Measurements from ENCODE around the gene MED28.

The MED28 gene

GRCh38 chr4:17665852-17666251, 51.4 kb downstream of the MED28 start:
- H3K4me3 ChIP-seq: no peak overlapping the region
- TF ChIP-seq, protein P1, sequence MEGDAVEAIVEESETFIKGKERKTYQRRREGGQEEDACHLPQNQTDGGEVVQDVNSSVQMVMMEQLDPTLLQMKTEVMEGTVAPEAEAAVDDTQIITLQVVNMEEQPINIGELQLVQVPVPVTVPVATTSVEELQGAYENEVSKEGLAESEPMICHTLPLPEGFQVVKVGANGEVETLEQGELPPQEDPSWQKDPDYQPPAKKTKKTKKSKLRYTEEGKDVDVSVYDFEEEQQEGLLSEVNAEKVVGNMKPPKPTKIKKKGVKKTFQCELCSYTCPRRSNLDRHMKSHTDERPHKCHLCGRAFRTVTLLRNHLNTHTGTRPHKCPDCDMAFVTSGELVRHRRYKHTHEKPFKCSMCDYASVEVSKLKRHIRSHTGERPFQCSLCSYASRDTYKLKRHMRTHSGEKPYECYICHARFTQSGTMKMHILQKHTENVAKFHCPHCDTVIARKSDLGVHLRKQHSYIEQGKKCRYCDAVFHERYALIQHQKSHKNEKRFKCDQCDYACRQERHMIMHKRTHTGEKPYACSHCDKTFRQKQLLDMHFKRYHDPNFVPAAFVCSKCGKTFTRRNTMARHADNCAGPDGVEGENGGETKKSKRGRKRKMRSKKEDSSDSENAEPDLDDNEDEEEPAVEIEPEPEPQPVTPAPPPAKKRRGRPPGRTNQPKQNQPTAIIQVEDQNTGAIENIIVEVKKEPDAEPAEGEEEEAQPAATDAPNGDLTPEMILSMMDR (IDR thresholded peaks at IDR 0.05): no peak
- no peaks in the 10 kb centered on the region for H3K9me3 ChIP-seq
- DNase-seq: no peak
- no peaks in the 10 kb centered on the region for H3K4me1 ChIP-seq
- no peak overlapping the region for H3K27ac ChIP-seq
- H3K36me3 ChIP-seq: no peaks in the 10 kb centered on the region
- intact Hi-C loops (cut with DNase I; ENCODE audit: low total_unique reads): no loop called here
- H3K27me3 ChIP-seq: no peaks in the 10 kb centered on the region

DNA sequence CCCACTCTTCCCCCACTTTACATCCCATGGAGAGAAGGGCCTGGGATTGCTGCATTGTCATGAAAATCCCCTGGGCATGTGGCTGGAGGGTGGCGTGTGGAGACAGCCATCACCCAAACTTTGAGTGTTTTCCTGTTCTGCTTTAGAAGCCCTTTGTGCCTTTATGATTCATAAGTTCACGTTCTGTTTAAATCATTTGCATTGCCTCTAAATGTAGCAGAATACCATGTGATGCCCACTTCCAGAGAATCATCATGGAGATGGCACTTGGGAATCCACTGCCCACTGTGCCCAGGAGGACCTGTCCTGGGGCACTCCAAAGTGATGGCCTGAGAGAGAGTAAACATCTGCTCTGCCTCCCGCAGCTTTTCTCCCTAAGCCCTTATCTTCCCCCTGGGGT, 52.8 kb downstream of the MED28 start:
- no peak for DNase-seq
- TF ChIP-seq, protein P1 (IDR thresholded peaks at IDR 0.05): no peak
- H3K27ac ChIP-seq: no peak overlapping the region
- H3K27me3 ChIP-seq: no peaks in the 10 kb centered on the region
- H3K36me3 ChIP-seq: no peaks in the 10 kb centered on the region
- H3K9me3 ChIP-seq: peaks cover 0 to 6% (median 6%) of the 10 kb centered on the region in 3 donors
- intact Hi-C loops (cut with DNase I; ENCODE audit: low total_unique reads): no loop called here
- no peaks in the 10 kb centered on the region for H3K4me1 ChIP-seq
- H3K4me3 ChIP-seq: no peak overlapping the region

DNA sequence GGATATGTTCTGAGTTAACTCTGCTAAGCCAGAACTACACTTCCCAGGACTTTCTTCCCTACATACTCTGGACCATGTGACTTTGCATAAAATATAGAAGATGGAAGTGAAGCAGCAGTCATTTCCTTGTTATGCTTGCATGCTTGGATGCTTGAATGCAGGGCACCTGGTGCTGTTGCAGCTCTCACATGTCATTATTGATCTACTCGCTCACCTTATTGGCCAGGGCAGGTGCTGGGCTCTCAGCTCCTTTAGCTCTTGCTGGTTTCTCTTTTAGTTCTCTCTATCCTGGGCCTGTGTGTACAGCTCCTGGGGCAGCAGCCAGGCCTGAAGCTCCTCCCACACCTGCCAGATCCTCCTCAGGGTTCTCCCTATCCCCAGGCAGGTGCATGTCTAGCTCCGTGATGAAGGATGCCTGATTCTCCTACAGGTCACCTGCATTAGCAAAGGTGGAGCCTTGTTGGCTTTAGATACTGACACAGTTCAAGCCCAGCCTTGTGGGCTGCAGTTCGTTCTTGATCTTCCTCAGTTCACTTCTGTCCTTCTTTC, 53.3 kb downstream of the MED28 start:
- TF ChIP-seq, protein P1 (IDR thresholded peaks at IDR 0.05): no peak
- intact Hi-C loops (cut with DNase I; ENCODE audit: low total_unique reads): no loop called here
- H3K27ac ChIP-seq: no peak overlapping the region
- DNase-seq: no peak
- peaks cover 0 to 8% (median 6%) of the 10 kb centered on the region in 3 donors for H3K9me3 ChIP-seq
- H3K4me1 ChIP-seq: no peaks in the 10 kb centered on the region
- no peak overlapping the region for H3K4me3 ChIP-seq
- no peaks in the 10 kb centered on the region for H3K36me3 ChIP-seq
- no peaks in the 10 kb centered on the region for H3K27me3 ChIP-seq

DNA sequence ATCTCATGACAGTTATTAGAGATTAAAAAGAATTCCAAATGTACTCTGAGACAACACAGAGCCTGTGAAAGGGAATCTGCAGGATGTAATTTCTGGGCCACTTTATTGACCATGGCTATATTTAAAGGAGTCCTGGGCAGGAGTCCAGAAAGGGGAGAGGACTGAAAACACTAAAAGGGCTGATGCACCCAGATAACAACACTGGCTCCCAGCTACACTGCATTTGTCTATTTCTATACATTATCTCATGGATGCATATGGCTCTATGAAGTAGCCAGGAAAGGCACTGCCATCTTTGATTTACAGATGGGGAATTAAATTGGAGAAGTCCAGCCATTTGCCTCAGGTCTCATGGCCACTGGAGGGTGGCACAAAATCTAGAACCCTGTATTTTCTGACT, 56.0 kb downstream of the MED28 start:
- no peak overlapping the region for H3K27ac ChIP-seq
- no peaks in the 10 kb centered on the region for H3K27me3 ChIP-seq
- TF ChIP-seq, protein P1 (IDR thresholded peaks at IDR 0.05): no peak
- intact Hi-C loops (cut with DNase I; ENCODE audit: low total_unique reads): no loop called here
- H3K4me3 ChIP-seq: no peak overlapping the region
- peaks cover 0 to 8% (median 6%) of the 10 kb centered on the region in 3 donors for H3K9me3 ChIP-seq
- DNase-seq: no peak
- H3K36me3 ChIP-seq: no peaks in the 10 kb centered on the region
- H3K4me1 ChIP-seq: no peaks in the 10 kb centered on the region

GRCh38 chr4:17680559-17681280, 66.3 kb downstream of the MED28 start:
- Histone ChIP-seq H3K36me3 (no peaks in the 10 kb centered on the region), H3K4me3 (no peak overlapping the region), H3K9me3 (no peaks in the 10 kb centered on the region), H3K4me1 (no peaks in the 10 kb centered on the region), H3K27ac (no peak overlapping the region), H3K27me3 (no peaks in the 10 kb centered on the region)
- intact Hi-C loops (cut with DNase I; ENCODE audit: low total_unique reads): no loop called here
- TF ChIP-seq, protein P1 (IDR thresholded peaks at IDR 0.05): no peak
- no peak for DNase-seq

Data from tibial artery (tissue), 4 donors.